ENCODE results near the gene C9orf40. TPM values are rescaled to one million over a fixed set of nuclear protein-coding genes. Genes with fewer than 3 reads are reported as not detected.

C9orf40 gene
- polyA plus RNA-seq, result 2.6 to 5.1 TPM (median 3.5 TPM) in 3 replicates
- polyA plus RNA-seq (2011; ENCODE audit: low read depth), result 6.7 TPM
- polyA plus RNA-seq (2011; cell fraction: cytosol; rRNA removed), result 4.4 and 4.6 TPM in 2 replicates
- polyA plus RNA-seq (2011; cell fraction: nucleus; rRNA removed), result 3.8 and 4.8 TPM in 2 replicates
- 5.1 and 5.2 TPM in 2 replicates for polyA plus RNA-seq (2012; ENCODE audit: low replicate concordance)
- 0.20 to 0.80 TPM (median 0.33 TPM) in 3 replicates for polyA minus RNA-seq
- 6.5 TPM for polyA minus RNA-seq (2011; cell fraction: cytosol; rRNA and poly(A)+ RNA removed)
- polyA minus RNA-seq (2011; cell fraction: nucleus; rRNA and poly(A)+ RNA removed), result 1.8 and 2.6 TPM in 2 replicates

GRCh38 chr9:74952201-74953151, at the start of gene C9orf40:
TSS of gene C9orf40 (minus strand) at chr9:74952912. CDS start at chr9:74952611, 301 bp downstream.
- H3K4me1 ChIP-seq (ENCODE audit: control insufficient read depth, extremely low read depth, insufficient read depth, low read length), result peaks cover 8% of the 10 kb centered on the region
- H2AFZ ChIP-seq (ENCODE audit: control insufficient read depth, low read length), result peak within 1 kb of the TSS; percentile 97
- no peaks in the 10 kb centered on the region for H3K9me3 ChIP-seq (ENCODE audit: control insufficient read depth, low read depth, low read length)
- no peaks in the 10 kb centered on the region for H4K20me1 ChIP-seq (ENCODE audit: control insufficient read depth, extremely low read depth, insufficient read depth, low read length)
- no peak for TF ChIP-seq EZH2 (IDR thresholded peaks at IDR 0.05; ENCODE audit: low read length)
- peak; percentile 41 to 91 (median 83) for TF ChIP-seq CTCF (optimal IDR thresholded peaks at IDR 0.05 in 1 of 3, IDR thresholded peaks at IDR 0.05 in 1 of 3, conservative IDR thresholded peaks at IDR 0.05 in 1 of 3; ENCODE audit: extremely low read depth in 1 of 3, insufficient read depth in 2 of 3, low read length in 3 of 3)
- H3K4me3 ChIP-seq (ENCODE audit: control insufficient read depth in 2 of 3, extremely low read depth in 1 of 3, insufficient read depth in 2 of 3, low read depth in 1 of 3, low read length in 3 of 3), result peak within 1 kb of the TSS; percentile 89 to 95 (median 89)
- FAIRE-seq (peak; percentile 32), DNase-seq (ENCODE audit: low read depth, low spot score) (peak; percentile 21)
- dilution Hi-C loops (cut with MboI; ENCODE audit: extremely low pct_ligation_motif_present, low sequenced_read_pairs), result no loop called here
- H3K9ac ChIP-seq (ENCODE audit: control insufficient read depth, extremely low read depth, insufficient read depth, low read length), result peak within 1 kb of the TSS; percentile 91
- no peaks in the 10 kb centered on the region for H3K36me3 ChIP-seq (ENCODE audit: control insufficient read depth in 2 of 2, extremely low read depth in 1 of 2, insufficient read depth in 2 of 2, low read length in 2 of 2)
- H3K79me2 ChIP-seq (ENCODE audit: control insufficient read depth, insufficient read depth, low read length), result peaks cover 6% of the 10 kb centered on the region
- H3K27ac ChIP-seq (ENCODE audit: control insufficient read depth, insufficient read depth, low read length), result peak within 1 kb of the TSS; percentile 83
- H3K4me2 ChIP-seq (ENCODE audit: control insufficient read depth, extremely low read depth, insufficient read depth, low read depth, low read length), result peak within 1 kb of the TSS; percentile 82
- H3K9me1 ChIP-seq (ENCODE audit: control insufficient read depth, extremely low read depth, insufficient read depth, low read length), result no peaks in the 10 kb centered on the region
- no peaks in the 10 kb centered on the region for H3K27me3 ChIP-seq (ENCODE audit: control insufficient read depth, extremely low read depth, insufficient read depth, low read length)

- FAIRE-seq, result peak; percentile 79
- TF ChIP-seq EZH2 (IDR thresholded peaks at IDR 0.05; ENCODE audit: low read length) (no peak), CTCF (optimal IDR thresholded peaks at IDR 0.05 in 1 of 3, IDR thresholded peaks at IDR 0.05 in 1 of 3, conservative IDR thresholded peaks at IDR 0.05 in 1 of 3; ENCODE audit: extremely low read depth in 1 of 3, insufficient read depth in 2 of 3, low read length in 3 of 3) (peak in 2 of 3 experiments; percentile 52 to 60)
Observed at GRCh38 chr9:75001719-75002421, 49.2 kb upstream of the C9orf40 start.

More at GRCh38 chr9:75001719-75002421, 49.2 kb upstream of the C9orf40 start:
- DNase-seq (ENCODE audit: low read depth, low spot score), result peak; percentile 79
- dilution Hi-C loops (cut with MboI; ENCODE audit: extremely low pct_ligation_motif_present, low sequenced_read_pairs), result no loop called here
- H3K27ac ChIP-seq (ENCODE audit: control insufficient read depth, insufficient read depth, low read length), result no peak overlapping the region
- peaks cover 2 to 3% of the 10 kb centered on the region in 2 experiments for H3K36me3 ChIP-seq (ENCODE audit: control insufficient read depth in 2 of 2, extremely low read depth in 1 of 2, insufficient read depth in 2 of 2, low read length in 2 of 2)
- H3K27me3 ChIP-seq (ENCODE audit: control insufficient read depth, extremely low read depth, insufficient read depth, low read length), result no peaks in the 10 kb centered on the region
- H3K4me3 ChIP-seq (ENCODE audit: control insufficient read depth in 2 of 3, extremely low read depth in 1 of 3, insufficient read depth in 2 of 3, low read depth in 1 of 3, low read length in 3 of 3), result no peak overlapping the region
- no peaks in the 10 kb centered on the region for H3K9me1 ChIP-seq (ENCODE audit: control insufficient read depth, extremely low read depth, insufficient read depth, low read length)
- H3K4me2 ChIP-seq (ENCODE audit: control insufficient read depth, extremely low read depth, insufficient read depth, low read depth, low read length), result no peak overlapping the region
- no peaks in the 10 kb centered on the region for H4K20me1 ChIP-seq (ENCODE audit: control insufficient read depth, extremely low read depth, insufficient read depth, low read length)
- H2AFZ ChIP-seq (ENCODE audit: control insufficient read depth, low read length), result no peak overlapping the region
- no peaks in the 10 kb centered on the region for H3K79me2 ChIP-seq (ENCODE audit: control insufficient read depth, insufficient read depth, low read length)
- no peaks in the 10 kb centered on the region for H3K9me3 ChIP-seq (ENCODE audit: control insufficient read depth, low read depth, low read length)
- H3K4me1 ChIP-seq (ENCODE audit: control insufficient read depth, extremely low read depth, insufficient read depth, low read length), result no peaks in the 10 kb centered on the region
- H3K9ac ChIP-seq (ENCODE audit: control insufficient read depth, extremely low read depth, insufficient read depth, low read length), result no peak overlapping the region

All from keratinocyte (primary cell).